HG02623 (cell line): ENCODE data around the gene TUB.

Experiments used
- ATAC-seq: cut with Tn5 transposase; IDR thresholded peaks from one replicate; pipeline ENCODE4 v1.9.1; 2021; ENCODE audit warnings: moderate library complexity; ENCODE audit not compliant: unreplicated experiment

Gene TUB

DNA sequence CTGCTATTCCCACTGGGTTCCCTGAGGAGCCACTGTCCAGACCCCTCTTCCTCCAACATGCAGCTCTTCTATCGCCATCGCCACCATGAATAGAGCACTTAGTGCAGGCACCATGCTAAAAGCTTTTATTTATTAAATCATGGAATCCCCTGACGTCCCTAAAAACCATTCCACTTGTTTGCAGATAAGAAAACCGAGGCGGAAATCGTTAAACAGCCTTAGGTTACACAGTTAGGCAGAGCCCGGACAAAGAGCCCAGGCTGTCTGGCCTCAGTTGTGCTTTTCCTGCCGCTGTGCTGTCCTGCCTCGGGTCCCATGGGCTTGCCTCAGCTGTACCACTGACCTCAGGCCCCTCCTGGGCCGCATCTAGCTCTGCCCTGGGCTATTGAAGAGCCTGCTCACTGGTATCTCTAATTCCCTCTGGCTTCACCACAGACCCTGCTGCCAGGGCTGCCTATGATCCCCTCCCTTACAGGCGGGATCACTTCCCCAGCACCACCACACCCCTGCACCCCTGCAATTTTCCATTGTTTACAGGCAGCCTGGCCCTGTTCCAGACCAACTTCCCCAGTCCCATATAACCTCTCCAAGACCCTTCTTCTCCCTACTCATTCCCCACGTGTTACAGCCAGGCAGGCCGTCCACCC lies 13.0 kb upstream of the TUB start:
- ATAC-seq = no peak

GRCh38 chr11:8068605-8069221 lies 12.3 kb upstream of the TUB start:
- no peak for ATAC-seq

- ATAC-seq = no peak
Measured at GRCh38 chr11:8069771-8070170, 11.2 kb upstream of the TUB start.

DNA sequence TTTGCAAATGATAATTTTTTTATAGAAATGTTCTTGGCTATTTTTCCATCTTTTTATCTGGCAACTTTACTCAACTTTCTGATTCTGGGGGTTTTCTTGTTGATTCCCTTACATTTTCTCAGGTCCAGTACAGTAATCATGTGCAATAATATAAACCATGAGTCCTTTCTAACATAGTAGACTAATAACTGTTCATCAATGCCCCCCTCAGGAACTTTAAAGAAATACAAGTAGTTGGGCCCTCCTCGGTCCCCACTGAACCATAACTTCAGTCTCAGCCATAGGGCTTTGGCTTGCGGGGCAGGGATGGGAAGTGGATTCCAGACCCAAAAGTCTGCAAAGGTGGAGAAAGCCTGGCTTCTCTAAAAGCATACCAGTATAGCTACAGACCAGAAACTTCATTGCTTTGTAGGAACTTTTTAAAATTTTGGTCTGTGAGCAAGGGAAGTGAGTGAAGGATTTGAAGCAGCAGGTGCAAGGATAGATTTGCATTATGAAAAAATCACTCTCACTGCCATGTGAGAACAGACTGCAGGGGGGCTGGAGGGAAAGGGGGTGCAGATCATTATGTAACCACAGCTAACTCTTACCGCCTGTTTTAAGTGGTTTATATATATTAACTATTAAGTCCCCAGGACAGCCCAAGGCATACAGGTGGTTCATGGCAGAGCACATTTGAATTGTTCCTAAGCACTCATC lies 10.4 kb upstream of the TUB start:
- peak; percentile 72 for ATAC-seq

- no peak for ATAC-seq
Measured at GRCh38 chr11:8071616-8072581, 9.1 kb upstream of the TUB start.

GRCh38 chr11:8075119-8075726 lies 5.8 kb upstream of the TUB start:
- no peak for ATAC-seq

DNA sequence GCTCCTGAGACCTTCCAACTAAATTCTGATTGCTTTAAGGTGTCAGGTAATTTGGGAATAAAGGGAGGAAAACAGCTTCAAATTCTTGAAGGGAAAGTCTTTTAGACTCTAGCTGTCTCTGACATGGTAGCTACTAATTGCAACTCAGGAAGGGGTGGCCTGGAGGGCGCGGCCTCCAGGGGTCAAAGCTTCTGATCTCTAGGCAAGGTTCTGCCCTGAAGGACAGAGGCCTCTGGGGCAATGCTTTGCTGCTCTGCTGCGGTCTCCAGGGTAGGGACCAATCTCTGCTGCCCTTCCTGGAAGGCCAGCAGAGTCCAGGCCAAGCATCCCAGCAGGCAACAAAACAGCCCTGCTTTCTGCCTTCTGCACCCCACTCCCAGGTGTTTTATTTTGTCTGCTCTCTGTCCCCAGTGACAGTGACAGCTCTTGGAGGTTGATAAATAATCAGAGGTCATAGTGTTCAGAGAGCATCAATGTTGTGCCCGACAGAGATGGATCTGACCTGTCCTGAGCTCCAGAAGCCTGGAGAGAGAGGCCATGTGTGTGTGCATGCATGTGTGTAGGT lies 1.8 kb upstream of the TUB start:
- no peak for ATAC-seq

GRCh38 chr11:8080069-8080670 lies 841 bp upstream of the TUB start:
- no peak for ATAC-seq

GRCh38 chr11:8081591-8082250 lies 710 bp downstream of the TUB start:
- no peak for ATAC-seq

GRCh38 chr11:8082391-8083087 lies 1.5 kb downstream of the TUB start:
- ATAC-seq = no peak

DNA sequence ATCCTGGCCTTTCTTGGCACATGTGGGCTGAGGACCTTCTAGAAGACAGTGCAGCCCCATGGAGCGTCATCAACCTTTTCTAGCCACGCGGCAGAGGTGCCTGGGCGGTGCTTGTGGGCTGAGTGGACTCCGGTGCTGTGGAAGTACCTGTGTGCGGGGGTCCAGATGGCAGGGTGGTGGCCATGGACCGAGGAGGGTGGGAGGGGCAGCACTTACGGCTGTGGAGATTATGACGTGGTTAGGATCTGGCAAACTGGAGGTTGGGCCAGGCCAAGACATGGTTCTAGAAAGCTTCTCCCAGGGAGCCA lies 2.0 kb downstream of the TUB start:
- ATAC-seq = no peak

GRCh38 chr11:8083871-8084281 lies 2.9 kb downstream of the TUB start:
- no peak for ATAC-seq

DNA sequence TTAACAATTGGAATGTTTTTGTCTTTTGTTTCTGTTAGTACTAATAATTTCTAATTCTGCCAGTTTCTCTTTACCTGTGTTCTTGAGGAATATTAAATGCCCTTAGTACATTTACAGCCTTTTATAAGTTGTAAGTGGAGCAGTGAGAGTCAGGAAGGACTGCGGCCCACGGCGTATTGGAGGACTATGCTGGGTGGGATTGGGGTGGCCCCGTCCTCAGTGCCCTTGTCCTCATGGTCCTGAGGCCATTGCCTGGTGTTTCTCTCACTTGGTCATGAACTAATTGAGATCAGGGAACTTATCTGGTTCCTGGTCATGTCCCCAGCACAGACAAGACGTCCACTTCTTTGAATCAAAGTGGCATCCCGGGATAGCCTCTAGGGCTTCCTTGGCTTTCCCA lies 3.3 kb downstream of the TUB start:
- no peak for ATAC-seq

DNA sequence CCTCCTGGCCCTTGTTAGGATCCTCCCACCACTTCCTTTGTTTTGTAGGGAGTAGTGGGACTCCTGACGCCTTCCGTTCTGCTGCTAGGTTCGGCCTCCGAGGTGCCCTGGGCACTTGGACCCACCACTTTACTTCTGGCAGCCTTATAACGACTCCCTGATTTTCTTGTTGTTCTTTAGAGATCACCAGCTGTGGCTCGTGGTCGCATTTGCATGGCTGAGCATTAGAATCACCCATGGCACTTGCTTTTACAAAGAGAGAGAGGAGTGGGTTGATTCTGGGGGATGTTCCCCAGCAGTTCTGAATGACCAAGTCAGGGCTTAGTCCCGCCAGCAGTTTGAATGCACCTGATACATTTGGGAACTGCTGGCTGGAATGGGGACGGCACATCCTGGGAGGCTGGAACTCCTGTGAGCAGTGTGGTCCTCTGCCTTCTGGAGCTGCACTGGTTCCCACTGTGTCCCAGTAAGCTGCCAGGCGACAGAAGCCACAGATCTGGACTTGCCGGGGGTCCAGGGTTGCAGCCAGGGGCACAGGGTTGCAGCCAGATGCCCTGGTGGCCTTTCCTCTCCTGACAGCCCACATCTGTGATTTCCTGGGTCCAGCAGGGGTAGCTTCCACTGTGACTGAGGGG lies 4.1 kb downstream of the TUB start:
- ATAC-seq = no peak

DNA sequence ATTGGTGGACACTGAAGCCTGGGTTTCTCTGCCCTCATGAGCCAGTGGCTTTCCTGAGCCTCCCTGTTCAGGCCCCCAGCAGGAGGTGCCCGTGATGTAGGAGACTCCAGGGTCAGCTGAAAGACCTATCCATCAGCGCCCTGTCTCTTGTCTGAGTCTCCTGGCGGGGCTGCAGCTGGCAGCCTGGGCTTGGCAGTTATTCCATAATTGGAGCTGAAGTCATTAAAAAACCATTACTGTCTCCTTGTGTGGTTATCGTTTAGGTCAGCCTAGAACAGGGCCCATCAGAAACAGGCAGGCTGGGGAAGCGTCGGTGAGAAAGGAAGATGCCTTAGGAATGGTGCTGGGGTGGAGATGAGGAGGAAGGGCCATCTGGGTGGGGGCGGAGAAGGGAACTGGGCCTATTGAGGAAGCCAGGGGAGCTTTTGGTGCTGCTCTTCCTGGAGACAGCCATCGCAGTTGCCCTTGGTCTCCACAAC lies 5.0 kb downstream of the TUB start:
- ATAC-seq = no peak

- no peak for ATAC-seq
Measured at GRCh38 chr11:8086571-8086970, 5.6 kb downstream of the TUB start.

- no peak for ATAC-seq
Measured at GRCh38 chr11:8087185-8087584, 6.2 kb downstream of the TUB start.

- no peak for ATAC-seq
Measured at GRCh38 chr11:8087756-8088155, 6.7 kb downstream of the TUB start.
